Non-pigmented ciliary epithelial cell (primary cell): ENCODE results near the gene CPVL.

ENCODE experiments used
- DNase-seq: peaks from one replicate; pipeline ENCODE4 v3.0.0-alpha.2; 2010; ENCODE audit warnings: low read depth

CPVL gene

GRCh38 chr7:28973591-28973990 lies 172.7 kb downstream of the CPVL start:
- no peak for DNase-seq

- no peak for DNase-seq
These were observed 182.3 kb downstream of the CPVL start for GRCh38 chr7:28964056-28964455.

- no peak for DNase-seq
These were observed 184.4 kb downstream of the CPVL start for GRCh38 chr7:28961972-28962371.

- no peak for DNase-seq
These were observed 186.1 kb downstream of the CPVL start for GRCh38 chr7:28960071-28960840.

- no peak for DNase-seq
These were observed 187.4 kb downstream of the CPVL start for GRCh38 chr7:28958980-28959347.

GRCh38 chr7:28958235-28958979 lies 187.9 kb downstream of the CPVL start, which contains the start of gene TRIL:
TSS of gene TRIL (minus strand) at chr7:28958330. CDS start at chr7:28958046, 284 bp downstream.
- DNase-seq, result no peak

- no peak for DNase-seq
These were observed 188.5 kb downstream of the CPVL start for GRCh38 chr7:28957751-28958234.

GRCh38 chr7:28957064-28957750 lies 189.1 kb downstream of the CPVL start:
- no peak for DNase-seq

- no peak for DNase-seq
These were observed 189.7 kb downstream of the CPVL start for GRCh38 chr7:28956608-28957063.

GRCh38 chr7:28955718-28956607 lies 190.4 kb downstream of the CPVL start:
- no peak for DNase-seq

- no peak for DNase-seq
These were observed 191.0 kb downstream of the CPVL start for GRCh38 chr7:28955356-28955717.

GRCh38 chr7:28954946-28955345 lies 191.4 kb downstream of the CPVL start:
- no peak for DNase-seq

GRCh38 chr7:28954471-28954870 lies 191.9 kb downstream of the CPVL start:
- no peak for DNase-seq

GRCh38 chr7:28953633-28954032 lies 192.7 kb downstream of the CPVL start:
- no peak for DNase-seq
